Keratinocyte (primary cell): ENCODE measurements around the gene PARVA. TPM values are rescaled to one million over a fixed set of nuclear protein-coding genes. Genes with fewer than 3 reads are reported as not detected.

Experiments used
- DNase-seq: peaks from one replicate; pipeline ENCODE4 v3.0.0-alpha.2; 2011; ENCODE audit warnings: low read depth, missing footprints, low spot score
- FAIRE-seq: peaks from 2 replicates; lab custom pipeline; 2011; peaks lifted over from hg19 to GRCh38; lab: Jason Lieb, UNC
- H2AFZ ChIP-seq: 2 replicates; pipeline ENCODE4 v1.6.0; 2012; ENCODE audit warnings: low read length, control low read depth, inconsistent platforms; ENCODE audit not compliant: control insufficient read depth
- H3K27ac ChIP-seq: 2 replicates; pipeline ENCODE4 v1.5.1; 2011; ENCODE audit warnings: low read length; ENCODE audit not compliant: control insufficient read depth, insufficient read depth
- H3K27me3 ChIP-seq: 3 replicates; pipeline ENCODE4 v1.6.0; 2011; ENCODE audit warnings: low read length; ENCODE audit not compliant: control insufficient read depth, insufficient read depth; ENCODE audit errors: extremely low read depth
- H3K36me3 ChIP-seq, 2 experiments: 2 replicates in 1 of 2; 3 replicates in 1 of 2; pipeline ENCODE4 v1.5.1; 2011; ENCODE audit warnings: low read length in 2 of 2, mild to moderate bottlenecking in 1 of 2; ENCODE audit not compliant: control insufficient read depth in 2 of 2, insufficient read depth in 2 of 2; ENCODE audit errors: extremely low read depth in 1 of 2
- H3K4me1 ChIP-seq: 3 replicates; pipeline ENCODE4 v1.5.1; 2011; ENCODE audit warnings: low read length; ENCODE audit not compliant: control insufficient read depth, insufficient read depth; ENCODE audit errors: extremely low read depth
- H3K4me2 ChIP-seq: 3 replicates; pipeline ENCODE4 v1.6.0; 2011; ENCODE audit warnings: low read depth, low read length; ENCODE audit not compliant: control insufficient read depth, insufficient read depth; ENCODE audit errors: extremely low read depth
- H3K4me3 ChIP-seq, 3 experiments: fragments of 200-600 bp in 1 of 3; sonication (generic) in 1 of 3; 2 replicates in 2 of 3; 3 replicates in 1 of 3; pipeline ENCODE4 v1.5.1; 2011 to 2016; ENCODE audit warnings: low read length in 3 of 3, mild to moderate bottlenecking in 3 of 3, control low read depth in 2 of 3, inconsistent platforms in 1 of 3, low read depth in 1 of 3, mixed read lengths in 1 of 3, mixed run types in 1 of 3, moderate library complexity in 1 of 3; ENCODE audit not compliant: control insufficient read depth in 2 of 3, insufficient read depth in 2 of 3; ENCODE audit errors: extremely low read depth in 1 of 3
- H3K79me2 ChIP-seq: 2 replicates; pipeline ENCODE4 v1.6.0; 2012; ENCODE audit warnings: low read length; ENCODE audit not compliant: control insufficient read depth, insufficient read depth
- H3K9ac ChIP-seq: 3 replicates; pipeline ENCODE4 v1.6.0; 2011; ENCODE audit warnings: low read length; ENCODE audit not compliant: control insufficient read depth, insufficient read depth; ENCODE audit errors: extremely low read depth
- H3K9me1 ChIP-seq: 3 replicates; pipeline ENCODE4 v1.6.0; 2011; ENCODE audit warnings: low read length; ENCODE audit not compliant: control insufficient read depth, insufficient read depth; ENCODE audit errors: extremely low read depth
- H3K9me3 ChIP-seq: 2 replicates; pipeline ENCODE4 v1.5.1; 2012; ENCODE audit warnings: low read depth, low read length; ENCODE audit not compliant: control insufficient read depth
- H4K20me1 ChIP-seq: 3 replicates; pipeline ENCODE4 v1.6.0; 2011; ENCODE audit warnings: low read length; ENCODE audit not compliant: control insufficient read depth, insufficient read depth; ENCODE audit errors: extremely low read depth
- CTCF ChIP-seq, 3 experiments: IDR thresholded peaks in 1 of 3; conservative IDR thresholded peaks in 1 of 3; optimal IDR thresholded peaks in 1 of 3; 2 replicates in 2 of 3; 3 replicates in 1 of 3; pipeline versions ENCODE3 to v1.5.1; 2011; ENCODE audit warnings: low read length in 3 of 3, mild to moderate bottlenecking in 3 of 3, moderate library complexity in 2 of 3, control low read depth in 1 of 3, inconsistent platforms in 1 of 3; ENCODE audit not compliant: insufficient read depth in 2 of 3; ENCODE audit errors: extremely low read depth in 1 of 3
- EZH2 ChIP-seq: IDR thresholded peaks from one replicate; pipeline ENCODE4 v1.6.1; 2012; ENCODE audit warnings: inconsistent platforms, mild to moderate bottlenecking, low read length, moderate library complexity
- dilution Hi-C: fragments of 300-500 bp; cut with MboI; formaldehyde crosslinking; loops from one replicate; pipeline ENCODE4 v1.7.0; 2020; ENCODE audit warnings: low sequenced_read_pairs; ENCODE audit not compliant: extremely low pct_ligation_motif_present
- polyA plus RNA-seq, 5 experiments: library from polyadenylated mRNA; depleted of rRNA in 3 of 5; stranded (reverse) in 3 of 5; stranded (forward) in 1 of 5; unstranded in 1 of 5; fragments of >200 nt; gene quantifications; 1 replicate in 1 of 5; 2 replicates in 3 of 5; 3 replicates in 1 of 5; pipeline versions ENCODE4 v1.2.1 to v1.2.3, GENCODE V29; 2011 to 2012; ENCODE audit warnings: missing spikeins in 2 of 5, low read depth in 1 of 5, low replicate concordance in 1 of 5

The PARVA gene
- polyA plus RNA-seq, 1 donor (not counting 4 experiments of a cell fraction or from before 2014, with no cell fraction given): 28.9 TPM

GRCh38 chr11:12482839-12483238, 105.5 kb downstream of the PARVA start:
- FAIRE-seq (no peak), DNase-seq (no peak)
- Histone ChIP-seq H3K36me3 (peaks cover 3 to 6% of the 10 kb centered on the region in 2 experiments), H3K27ac (no peak overlapping the region), H3K9ac (no peak overlapping the region), H3K79me2 (no peaks in the 10 kb centered on the region), H3K4me3 (no peak overlapping the region), H3K9me3 (no peaks in the 10 kb centered on the region), H3K9me1 (no peaks in the 10 kb centered on the region), H3K4me2 (no peak overlapping the region), H4K20me1 (no peaks in the 10 kb centered on the region), H2AFZ (no peak overlapping the region), H3K4me1 (peaks cover 12% of the 10 kb centered on the region), H3K27me3 (no peaks in the 10 kb centered on the region)
- TF ChIP-seq CTCF (optimal IDR thresholded peaks at IDR 0.05 in 1 of 3, IDR thresholded peaks at IDR 0.05 in 1 of 3, conservative IDR thresholded peaks at IDR 0.05 in 1 of 3; ENCODE audit: extremely low read depth in 1 of 3, insufficient read depth in 2 of 3, low read length in 3 of 3) (no peak), EZH2 (no peak)
- dilution Hi-C loops: no loop called here

- H3K36me3 ChIP-seq: peaks cover 3 to 6% of the 10 kb centered on the region in 2 experiments
These were observed 106.2 kb downstream of the PARVA start for GRCh38 chr11:12483604-12484003.

More at GRCh38 chr11:12483604-12484003, 106.2 kb downstream of the PARVA start:
- no peak for FAIRE-seq
- Histone ChIP-seq H2AFZ (no peak overlapping the region), H3K4me3 (no peak overlapping the region), H3K79me2 (no peaks in the 10 kb centered on the region), H3K4me2 (no peak overlapping the region), H3K27me3 (no peaks in the 10 kb centered on the region), H3K27ac (no peak overlapping the region), H4K20me1 (no peaks in the 10 kb centered on the region), H3K4me1 (peaks cover 5% of the 10 kb centered on the region), H3K9me1 (no peaks in the 10 kb centered on the region), H3K9ac (no peak overlapping the region), H3K9me3 (no peaks in the 10 kb centered on the region)
- TF ChIP-seq CTCF (optimal IDR thresholded peaks at IDR 0.05 in 1 of 3, IDR thresholded peaks at IDR 0.05 in 1 of 3, conservative IDR thresholded peaks at IDR 0.05 in 1 of 3; ENCODE audit: extremely low read depth in 1 of 3, insufficient read depth in 2 of 3, low read length in 3 of 3): no peak
- dilution Hi-C loops: no loop called here
- DNase-seq: no peak
